HG03442 (cell line): ENCODE measurements around the gene THBS3.
A peak's percentile ranks its signal among the peaks of the same experiment; 100 is the strongest.
"Not testable (repeated sequence)": the region's sequence is repeated elsewhere in the genome, so short reads cannot be mapped to it uniquely, and the experiment has no call there.

ENCODE experiments used
- ATAC-seq: cut with Tn5 transposase; IDR thresholded peaks from one replicate; pipeline ENCODE4 v1.9.1; 2021; ENCODE audit warnings: mild to moderate bottlenecking, moderate library complexity; ENCODE audit not compliant: unreplicated experiment

THBS3 gene

GRCh38 chr1:155175281-155175926, 32.3 kb downstream of the THBS3 start:
- no peak for ATAC-seq

DNA sequence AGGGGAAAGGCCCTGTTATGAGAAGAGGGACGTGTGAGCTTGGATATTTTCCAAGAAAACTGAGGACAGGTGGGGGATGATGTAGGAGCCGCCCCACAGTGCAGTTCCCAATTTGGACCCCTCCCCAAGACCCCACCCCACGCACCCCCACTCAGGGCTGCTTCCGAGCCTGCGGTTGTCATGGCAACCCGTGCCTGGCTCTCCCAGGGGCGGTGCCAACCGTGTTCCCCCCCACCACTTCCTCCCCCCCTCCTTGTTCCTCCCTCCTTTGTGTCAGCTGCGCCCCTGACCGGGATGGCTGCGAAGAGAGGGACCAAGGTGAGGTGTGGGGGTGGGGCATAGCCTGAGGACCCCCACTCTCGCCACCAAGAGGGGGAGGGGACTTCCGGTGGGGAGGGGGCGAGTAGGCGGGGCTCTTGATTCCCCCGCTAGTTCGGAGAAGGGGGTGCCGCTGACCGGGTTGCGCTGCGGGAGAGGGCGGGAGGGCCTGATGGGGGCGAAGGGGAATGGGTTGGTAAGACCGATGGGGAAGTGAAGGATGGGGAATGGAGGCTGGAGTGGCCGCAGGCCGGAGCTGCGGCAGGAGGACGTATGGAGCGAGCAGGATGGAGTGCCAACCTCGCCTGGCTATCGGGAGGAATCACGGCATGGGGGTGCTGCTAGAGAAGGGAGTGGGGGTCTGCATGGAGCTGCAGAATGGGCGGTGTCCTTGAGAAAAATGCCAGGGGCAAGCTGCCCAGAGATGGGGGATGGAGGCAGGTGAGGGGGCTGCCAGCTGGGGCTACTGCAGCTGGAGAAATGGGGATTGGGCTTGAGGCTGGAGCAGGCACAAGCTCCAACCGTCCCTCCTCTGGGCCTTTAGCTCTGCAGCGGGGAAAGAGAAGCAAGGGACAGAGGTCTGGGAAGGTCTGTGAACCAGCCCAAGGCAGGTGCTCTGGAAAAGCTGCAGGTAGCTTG, 33.1 kb downstream of the THBS3 start:
- no peak for ATAC-seq

DNA sequence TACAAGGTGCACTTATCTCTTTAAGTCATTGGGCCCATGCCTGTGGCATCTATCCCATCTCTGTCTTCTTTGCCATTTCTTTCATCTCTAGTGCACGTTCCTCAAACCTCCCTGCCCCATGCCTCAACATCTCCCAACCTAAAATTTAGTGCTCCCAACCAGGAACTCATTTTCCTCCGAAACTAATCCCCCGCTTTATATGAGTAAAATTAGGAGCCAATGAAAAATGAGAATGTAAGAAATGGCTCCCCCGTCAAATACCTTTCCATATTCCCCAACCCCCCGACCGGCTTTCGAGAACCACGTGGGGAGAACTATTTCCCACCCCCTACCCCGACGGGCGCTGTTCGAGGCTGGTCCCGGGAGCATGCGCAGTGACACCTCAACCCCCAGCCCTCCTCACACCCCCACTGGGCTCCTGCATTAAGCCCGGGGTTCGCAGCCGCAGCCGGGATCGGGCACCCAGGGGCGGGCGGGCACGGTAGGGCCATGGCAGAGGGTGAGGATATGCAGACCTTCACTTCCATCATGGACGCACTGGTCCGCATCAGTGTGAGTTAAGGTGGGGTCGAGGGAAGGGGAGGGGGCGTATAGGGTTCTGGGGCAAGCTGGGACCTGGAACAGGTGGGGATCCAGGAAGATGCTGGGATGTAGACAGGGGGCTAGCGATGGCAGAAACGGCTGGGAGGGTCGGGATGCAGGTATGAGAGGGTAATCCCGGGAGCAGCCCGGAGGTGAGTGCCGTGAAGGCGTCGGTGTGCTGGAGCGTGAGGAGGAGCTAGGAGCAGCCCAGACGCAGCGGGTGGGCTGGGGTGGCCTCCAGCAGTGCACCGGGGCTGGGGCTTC, 34.0 kb downstream of the THBS3 start, which contains the start of gene TRIM46:
Gene TRIM46, plus strand, starts transcription at position 372 of the 846 bp plus-strand sequence. Its CDS starts 118 bp downstream, at position 490.
- no peak for ATAC-seq

DNA sequence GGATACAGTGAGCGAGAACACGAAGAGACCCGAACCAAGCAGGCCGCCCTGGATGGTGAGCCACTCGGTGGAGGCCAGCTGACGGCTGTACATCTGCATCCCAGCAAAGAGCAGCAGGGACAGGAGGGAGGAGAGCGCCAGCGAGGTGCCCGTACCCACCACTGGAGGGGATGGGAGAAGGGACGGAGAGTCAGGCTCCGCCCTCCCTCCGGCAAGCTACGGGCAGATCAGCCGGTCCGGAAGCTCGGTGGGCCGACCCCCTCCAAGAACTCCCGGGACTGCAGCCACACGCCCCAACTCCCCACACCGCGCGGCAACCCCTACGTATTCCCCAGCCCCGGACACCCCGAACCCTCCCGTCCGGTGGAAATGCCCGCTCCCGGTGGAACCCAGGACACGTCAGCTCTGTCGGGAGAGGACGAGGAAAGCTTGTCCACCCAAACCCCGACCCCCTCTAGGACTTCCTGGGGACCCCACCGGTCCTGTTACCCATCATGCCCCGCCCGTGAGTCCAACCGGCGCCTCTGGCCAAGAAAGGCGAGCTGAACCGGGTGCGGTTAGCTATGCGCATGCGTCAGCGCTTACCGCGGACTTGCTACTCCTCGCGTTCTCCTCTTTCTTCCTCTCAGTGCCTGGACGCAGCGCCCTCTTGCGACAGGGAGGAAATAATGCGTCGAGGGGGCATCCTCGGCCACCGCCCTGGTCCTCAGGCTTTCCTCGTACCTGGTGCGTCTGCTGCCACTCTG, 34.8 kb downstream of the THBS3 start, which contains the start of gene KRTCAP2:
Gene KRTCAP2, minus strand, starts transcription at position 573 of the 746 bp plus-strand sequence. Its CDS starts 80 bp downstream, at position 493.
- peak; percentile 69 for ATAC-seq

- no peak for ATAC-seq
Measured at GRCh38 chr1:155171836-155172731, 35.6 kb downstream of the THBS3 start.

- ATAC-seq = no peak
Measured at GRCh38 chr1:155170806-155171205, 36.9 kb downstream of the THBS3 start.

DNA sequence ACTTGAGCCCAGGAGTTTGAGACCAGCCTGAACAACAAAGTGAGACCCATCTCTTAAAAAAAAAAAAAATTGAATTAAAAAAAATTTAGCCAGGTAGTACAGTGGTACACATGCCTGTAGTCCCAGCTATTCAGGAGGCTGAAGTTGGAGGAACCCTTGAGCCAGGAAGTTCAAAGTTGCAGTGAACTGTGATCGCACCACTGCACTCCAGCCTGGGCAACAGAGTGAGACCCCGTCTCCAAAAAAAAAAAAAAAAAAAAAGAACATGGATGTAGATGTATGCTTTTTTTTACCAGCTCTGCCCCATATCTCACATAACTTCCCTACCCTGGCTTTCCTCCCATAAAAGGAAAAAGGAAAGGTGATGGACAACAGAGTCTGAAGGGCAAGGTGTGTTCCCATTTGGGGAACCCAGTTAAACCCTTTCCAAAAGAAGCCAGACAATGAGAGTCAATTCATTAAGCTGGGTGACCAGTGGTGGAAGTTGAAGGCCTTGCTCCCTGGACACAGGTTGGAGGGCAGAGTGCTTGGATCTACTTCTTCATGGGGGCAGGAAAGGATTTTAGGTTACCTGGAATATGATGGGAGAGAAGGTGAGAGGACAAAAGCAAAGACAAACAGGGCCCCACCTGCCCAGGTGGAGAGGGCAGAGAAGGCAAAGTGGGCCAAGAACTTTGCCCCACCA, 37.5 kb downstream of the THBS3 start:
- no peak for ATAC-seq

DNA sequence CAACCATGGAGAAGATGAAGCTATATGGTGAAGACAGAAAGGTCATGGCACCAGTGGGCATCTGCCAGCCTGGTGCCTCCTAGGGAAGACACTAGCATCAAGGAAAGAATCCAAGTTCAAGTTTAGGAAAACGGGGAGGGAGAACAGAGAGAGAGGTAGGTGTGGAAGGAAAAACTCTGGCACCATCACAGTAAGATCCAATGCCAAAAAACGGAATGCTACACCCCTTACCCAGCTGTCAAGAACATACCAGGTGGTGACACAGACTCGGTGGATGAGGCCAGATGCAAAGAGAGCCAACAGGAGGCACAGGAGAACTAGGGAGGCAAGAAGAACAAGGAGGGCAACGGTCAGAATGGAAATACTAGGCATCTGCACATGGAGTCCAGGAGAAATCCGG, 38.2 kb downstream of the THBS3 start:
- ATAC-seq = no peak

DNA sequence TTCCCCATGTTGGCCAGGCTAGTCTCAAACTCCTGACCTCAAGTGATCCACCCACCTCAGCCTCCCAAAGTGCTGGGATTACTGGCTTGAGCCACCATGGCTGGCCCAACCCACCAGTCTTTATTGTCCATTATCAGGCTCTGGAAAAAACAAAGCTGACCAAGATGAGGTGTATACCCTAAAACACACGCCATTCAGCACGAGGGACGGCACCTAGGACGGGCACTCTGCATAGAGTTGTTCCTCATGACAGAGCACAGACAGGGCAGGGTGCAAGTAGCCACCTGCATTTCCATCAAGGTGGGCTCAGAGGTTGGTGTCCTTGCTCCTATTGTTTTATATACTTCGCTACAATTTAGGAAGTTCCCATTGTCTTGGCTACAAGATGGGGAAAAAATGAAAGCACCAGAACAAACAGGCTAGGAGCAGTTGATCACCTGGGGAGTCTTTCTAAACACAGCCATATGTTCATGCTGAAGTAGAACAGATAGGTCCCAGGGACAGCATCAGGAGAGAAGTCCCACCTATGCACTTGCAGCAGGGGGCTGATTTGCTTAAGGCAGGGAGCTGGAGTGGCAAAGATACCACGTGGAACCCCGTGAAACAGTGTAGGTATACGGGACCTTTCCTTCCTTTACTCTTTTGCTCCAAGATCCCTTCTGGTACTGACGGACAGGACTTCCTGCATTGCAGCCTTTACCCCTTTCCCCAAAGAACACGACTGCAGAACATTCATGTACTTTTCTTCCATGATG, 39.1 kb downstream of the THBS3 start:
- ATAC-seq = no peak

DNA sequence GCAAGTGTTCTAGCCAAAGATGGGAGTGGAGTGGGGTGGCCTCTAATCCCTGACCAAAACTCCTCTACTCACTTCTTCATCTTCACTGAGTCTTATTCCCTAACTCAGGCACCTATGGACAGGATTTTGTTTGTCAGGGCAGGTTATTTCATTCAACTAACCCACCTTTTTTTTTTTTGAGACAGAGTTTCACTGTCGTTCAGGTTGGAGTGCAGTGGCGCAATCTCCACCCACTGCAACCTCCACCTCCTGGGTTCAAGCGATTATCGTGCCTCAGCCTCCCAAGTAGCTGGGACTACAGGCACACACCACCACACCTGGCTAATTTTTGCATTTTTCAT, 39.6 kb downstream of the THBS3 start:
- ATAC-seq = not testable (repeated sequence)

DNA sequence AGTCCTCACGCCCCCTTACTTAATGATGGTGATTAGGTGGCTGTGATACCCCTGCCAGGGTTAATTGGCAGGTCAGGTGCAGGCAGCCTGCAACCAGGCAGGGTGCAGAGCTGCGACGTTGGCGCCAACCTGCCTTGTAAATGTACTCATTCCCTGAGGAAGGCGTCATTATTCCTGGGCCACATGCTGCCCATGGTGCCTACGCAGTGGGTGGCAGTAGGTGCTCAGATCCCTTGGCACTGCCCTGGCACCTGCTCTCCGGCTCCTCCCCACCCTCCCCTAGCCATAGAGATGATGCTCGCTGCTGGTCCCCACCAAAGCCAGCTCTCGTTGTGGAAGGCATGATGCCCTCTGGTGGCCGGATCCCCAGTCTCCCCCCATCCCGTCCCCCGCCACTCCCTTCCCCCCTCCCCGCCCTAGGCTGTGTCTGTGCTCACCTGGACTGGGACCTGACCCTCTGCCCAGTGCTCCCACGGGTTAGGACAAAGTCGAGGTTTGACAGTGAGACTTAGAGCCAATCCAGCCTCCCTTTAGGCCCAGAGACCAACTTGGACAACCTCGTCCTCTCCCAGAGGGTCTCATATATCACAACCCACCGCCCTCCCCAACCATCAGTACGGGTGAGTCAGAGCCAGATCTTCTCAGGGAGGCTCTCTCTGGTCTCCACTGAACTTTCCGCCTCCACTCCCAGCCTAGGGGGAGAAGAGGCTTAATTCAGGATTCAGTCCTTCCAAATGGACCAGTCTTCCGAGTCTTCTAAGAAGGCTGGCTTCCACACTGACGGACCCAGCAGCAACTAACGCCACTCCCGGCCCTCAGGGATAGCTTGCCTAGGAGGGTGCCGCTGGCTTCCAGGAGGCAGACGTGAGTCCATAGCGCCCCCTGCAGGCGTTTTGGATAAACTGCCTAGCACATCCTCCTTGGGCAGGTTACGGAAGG, 40.3 kb downstream of the THBS3 start:
- no peak for ATAC-seq

GRCh38 chr1:155166471-155167165, 41.1 kb downstream of the THBS3 start:
- ATAC-seq = no peak

DNA sequence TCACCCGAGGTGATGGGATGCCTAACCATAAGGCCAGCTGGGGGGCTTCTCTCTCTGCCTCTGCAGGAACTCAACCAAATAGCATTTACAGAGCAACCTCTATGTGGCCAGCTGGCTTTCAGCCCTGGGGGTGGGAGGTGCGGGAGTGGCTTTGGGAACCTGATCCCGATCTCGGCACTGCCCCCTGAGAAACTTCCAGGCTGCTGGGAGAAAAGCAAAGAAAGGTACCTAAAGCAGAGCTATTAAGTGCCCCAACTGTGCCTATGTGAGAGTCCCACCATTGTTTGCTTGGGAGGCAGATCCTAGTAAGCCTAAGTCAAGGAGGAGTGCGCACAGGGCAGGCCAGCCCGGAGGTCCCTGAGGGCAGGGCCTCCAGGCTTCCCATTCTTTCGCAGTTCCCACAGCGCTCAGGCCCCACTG, 41.6 kb downstream of the THBS3 start:
- no peak for ATAC-seq

DNA sequence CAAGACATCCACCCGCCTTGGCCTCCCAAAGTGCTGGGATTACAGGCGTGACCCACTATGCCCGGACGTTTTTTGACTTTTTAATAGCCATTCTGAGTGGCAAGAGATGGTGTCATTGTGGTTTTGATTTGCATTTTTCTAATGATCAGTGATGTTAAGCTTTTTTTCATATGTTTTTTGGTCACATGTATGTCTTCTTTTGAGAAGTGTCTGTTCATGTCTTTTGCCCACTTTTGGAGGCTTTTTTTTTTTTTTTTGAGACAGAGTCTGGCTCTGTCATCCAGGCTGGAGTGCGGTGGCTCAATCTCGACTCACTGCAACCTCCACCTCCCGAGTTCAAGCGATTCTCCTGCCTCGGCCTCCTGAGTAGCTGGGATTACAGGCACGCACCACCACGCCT, 43.1 kb downstream of the THBS3 start:
- not testable (repeated sequence) for ATAC-seq

DNA sequence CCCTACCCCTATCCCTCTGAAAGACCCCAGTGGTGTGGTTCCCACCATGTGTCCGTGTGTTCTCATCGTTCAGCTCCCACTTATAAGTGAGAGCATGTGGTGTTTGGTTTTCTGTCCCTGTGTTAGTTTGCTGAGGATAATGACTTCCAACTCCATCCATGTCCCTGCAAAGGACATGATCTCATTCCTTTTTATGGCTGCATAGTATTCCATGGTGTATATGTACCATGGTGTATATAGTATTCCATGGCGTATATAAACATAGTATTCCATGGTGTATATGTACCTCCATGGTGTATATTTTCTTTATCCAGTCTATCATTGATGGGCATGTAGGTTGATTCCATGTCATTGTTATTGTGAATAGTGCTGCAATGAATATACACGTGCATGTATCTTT, 43.9 kb downstream of the THBS3 start:
- ATAC-seq = not testable (repeated sequence)

DNA sequence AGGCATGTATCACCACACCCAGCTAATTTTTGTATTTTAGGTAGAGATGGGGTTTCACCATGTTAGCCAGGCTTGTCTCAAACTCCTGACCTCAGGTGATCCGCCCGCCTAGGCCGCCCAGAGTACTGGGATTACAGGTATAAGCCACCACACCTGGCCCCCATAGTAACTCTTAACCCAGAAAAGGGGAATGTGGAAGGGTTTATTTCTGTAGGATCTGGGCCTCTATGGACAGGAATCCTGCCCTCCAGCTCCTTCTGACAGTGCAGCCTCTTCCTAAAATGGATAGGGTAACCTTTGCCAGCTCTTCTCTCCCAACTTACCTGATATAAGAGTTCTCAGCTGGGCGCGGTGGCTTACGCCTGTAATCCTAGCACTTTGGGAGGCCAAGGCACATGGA, 45.1 kb downstream of the THBS3 start:
- not testable (repeated sequence) for ATAC-seq
